GM12801 (cell line): ENCODE results near the gene EGLN3.

ENCODE experiments used
- CTCF ChIP-seq: IDR thresholded peaks from one replicate; pipeline ENCODE4 v1.5.1; 2011; ENCODE audit warnings: control low read depth; ENCODE audit not compliant: insufficient read length; ENCODE audit errors: extremely low read depth

Gene EGLN3

GRCh38 chr14:33990790-33991189 lies 39.9 kb upstream of the EGLN3 start:
- no peak for TF ChIP-seq CTCF

GRCh38 chr14:33987565-33988080 lies 36.7 kb upstream of the EGLN3 start:
- no peak for TF ChIP-seq CTCF

GRCh38 chr14:33986804-33987203 lies 35.9 kb upstream of the EGLN3 start:
- TF ChIP-seq CTCF, result no peak

GRCh38 chr14:33985242-33985641 lies 34.4 kb upstream of the EGLN3 start:
- no peak for TF ChIP-seq CTCF

- no peak for TF ChIP-seq CTCF
Measured at GRCh38 chr14:33979613-33980276, 28.9 kb upstream of the EGLN3 start.

GRCh38 chr14:33978892-33979612 lies 28.2 kb upstream of the EGLN3 start:
- no peak for TF ChIP-seq CTCF

GRCh38 chr14:33972583-33973081 lies 21.8 kb upstream of the EGLN3 start:
- no peak for TF ChIP-seq CTCF
